K562 (cell line): Measurements from ENCODE around the gene AFDN. TPM values are rescaled to one million over a fixed set of nuclear protein-coding genes. Genes with fewer than 3 reads are reported as not detected.

ENCODE experiments used
- ATAC-seq: fragments of 200-7000 bp; cut with Tn5 transposase; 3 replicates; pipeline ENCODE4 v1.9.1; 2020; ENCODE audit warnings: moderate library complexity
- BruUV-seq: library from RNA; stranded (reverse); fragments of 400-500 nt; replicated peaks from 2 replicates; lab custom pipeline; 2021; lab: Mats Ljungman, UMichigan
- CTCF ChIA-PET: fragments of 300-600 bp; formaldehyde crosslinking; extraction: SDS; loops from one replicate; lab custom pipeline; 2021; ENCODE audit warnings: low intra/inter-chr PET ratio; lab: Yijun Ruan, JAX
- POLR2A ChIA-PET: fragments of 300-600, 350-650 bp; sonication (Branson Sonifier 250); formaldehyde crosslinking; extraction: SDS; loops from one replicate; lab custom pipeline; 2021; ENCODE audit warnings: antibody characterized with exemption, inconsistent platforms; lab: Yijun Ruan, JAX
- DNase-seq, 4 experiments: peaks; one replicate each; pipeline versions ENCODE4 v3.0.0 to v3.0.0-alpha.2; 2011 to 2018; ENCODE audit warnings: low spot score in 3 of 4, mixed read lengths in 3 of 4; ENCODE audit errors: extremely low read depth in 1 of 4
- FAIRE-seq: peaks from 2 replicates; lab custom pipeline; 2011; peaks lifted over from hg19 to GRCh38; lab: Jason Lieb, UNC
- H2AFZ ChIP-seq: 2 replicates; pipeline ENCODE4 v1.6.0; 2011; ENCODE audit warnings: low read depth, low read length, control low read depth, inconsistent platforms
- H3K27ac ChIP-seq: fragments of 200-600 bp; 3 replicates; pipeline ENCODE4 v1.8.0; 2011; ENCODE audit warnings: low read depth, mild to moderate bottlenecking, control low read depth, inconsistent platforms, low read length, moderate library complexity, mixed read lengths; ENCODE audit errors: extremely low read depth
- H3K27me3 ChIP-seq, 2 experiments: fragments of 300-600 bp in 1 of 2; 2 replicates in 1 of 2; 3 replicates in 1 of 2; pipeline versions ENCODE4 v1.6.0 to v1.8.0; 2011; ENCODE audit warnings: inconsistent platforms in 2 of 2, low read length in 2 of 2, mild to moderate bottlenecking in 1 of 2, mixed read lengths in 1 of 2, moderate library complexity in 1 of 2; ENCODE audit not compliant: control insufficient read depth in 2 of 2, insufficient read depth in 2 of 2
- H3K36me3 ChIP-seq: fragments of 300-600 bp; 3 replicates; pipeline ENCODE4 v1.8.0; 2011; ENCODE audit warnings: mild to moderate bottlenecking, low read length, inconsistent platforms; ENCODE audit not compliant: control insufficient read depth, insufficient read depth
- H3K4me1 ChIP-seq, 2 experiments: fragments of 200-600 bp in 1 of 2; replicated peaks in 1 of 2; 2 replicates in 1 of 2; 3 replicates in 1 of 2; pipeline versions ENCODE4 v1.5.1 to v1.8.0; 2011; ENCODE audit warnings: inconsistent platforms in 2 of 2, low read length in 2 of 2, mild to moderate bottlenecking in 1 of 2, mixed read lengths in 1 of 2, moderate library complexity in 1 of 2; ENCODE audit not compliant: control insufficient read depth in 2 of 2, insufficient read depth in 2 of 2
- H3K4me2 ChIP-seq: 2 replicates; pipeline ENCODE4 v1.6.1; 2011; ENCODE audit warnings: low read length, control low read depth, inconsistent platforms, mixed read lengths; ENCODE audit not compliant: insufficient read depth
- H3K4me3 ChIP-seq: fragments of 200-600 bp; sonication (generic), shearing (Covaris generic); 2 replicates; pipeline ENCODE4 v1.5.1; 2016; ENCODE audit warnings: control low read depth, inconsistent platforms
- H3K79me2 ChIP-seq: fragments of 200-600 bp; 3 replicates; pipeline ENCODE4 v1.8.0; 2011; ENCODE audit warnings: low read length, inconsistent platforms; ENCODE audit not compliant: control insufficient read depth, insufficient read depth
- H3K9ac ChIP-seq, 2 experiments: 2 replicates each; pipeline versions ENCODE4 v1.6.0 to v1.6.1; 2011; ENCODE audit warnings: low read depth in 2 of 2, low read length in 2 of 2, control low read depth in 1 of 2, inconsistent platforms in 1 of 2, mild to moderate bottlenecking in 1 of 2, mixed read lengths in 1 of 2; ENCODE audit not compliant: insufficient read depth in 1 of 2
- H3K9me1 ChIP-seq: one replicate; pipeline ENCODE4 v1.6.0; 2011; ENCODE audit warnings: inconsistent platforms, mild to moderate bottlenecking, low read length, moderate library complexity; ENCODE audit not compliant: control insufficient read depth, insufficient read depth
- H3K9me3 ChIP-seq: replicated peaks from 2 replicates; pipeline ENCODE4 v1.5.1; 2011; ENCODE audit warnings: low read depth, low read length, inconsistent platforms; ENCODE audit not compliant: control insufficient read depth, insufficient read depth
- H4K20me1 ChIP-seq: replicated peaks from 2 replicates; pipeline ENCODE4 v1.6.1; 2011; ENCODE audit warnings: low read length, inconsistent platforms, mixed read lengths; ENCODE audit not compliant: control insufficient read depth, insufficient read depth
- BDP1 ChIP-seq: IDR thresholded peaks from 3 replicates; pipeline ENCODE4 v1.6.1; 2011; ENCODE audit not compliant: insufficient read length, insufficient read depth
- BRF2 ChIP-seq: IDR thresholded peaks from 3 replicates; pipeline ENCODE4 v1.6.1; 2011; ENCODE audit warnings: borderline replicate concordance, mild to moderate bottlenecking; ENCODE audit not compliant: insufficient read length, insufficient read depth
- DPF2 ChIP-seq: fragments of 450-650 bp; IDR thresholded peaks from 2 replicates; pipeline ENCODE4 v1.6.1; 2016
- E4F1 ChIP-seq: fragments of 250-450 bp; sonication (Bioruptor Pico); IDR thresholded peaks from 2 replicates; pipeline ENCODE4 v1.5.0; 2021; ENCODE audit warnings: mild to moderate bottlenecking, borderline replicate concordance
- GMEB1 ChIP-seq: fragments of 250-450 bp; sonication (Bioruptor Pico); IDR thresholded peaks from 2 replicates; pipeline ENCODE4 v1.4.0; 2020; ENCODE audit warnings: mild to moderate bottlenecking
- KAT2B ChIP-seq: IDR thresholded peaks from one replicate; pipeline ENCODE4 v1.6.1; 2012; ENCODE audit warnings: low read depth, mild to moderate bottlenecking, control low read depth, inconsistent platforms, low read length, moderate library complexity
- KLF13 ChIP-seq: fragments of 450-650 bp; IDR thresholded peaks from 2 replicates; pipeline ENCODE4 v1.6.1; 2016; ENCODE audit warnings: missing genetic modification characterization, low read depth, mild to moderate bottlenecking, missing compliant biosample characterization, moderate library complexity, borderline replicate concordance
- PKNOX1 ChIP-seq: fragments of 450-650 bp; IDR thresholded peaks from 2 replicates; pipeline ENCODE4 v1.6.1; 2016
- TRIM28 ChIP-seq: fragments of 450-650 bp; IDR thresholded peaks from 2 replicates; pipeline ENCODE4 v1.6.1; 2017
- XRCC5 ChIP-seq: fragments of 200-400 bp; formaldehyde crosslinking; IDR thresholded peaks from 2 replicates; pipeline ENCODE4 v1.6.1; 2017; ENCODE audit warnings: low read depth, mild to moderate bottlenecking, low read length
- ZNF263 ChIP-seq: sonication (generic); formaldehyde crosslinking; IDR thresholded peaks from 2 replicates; pipeline ENCODE4 v1.8.0; 2022; ENCODE audit warnings: mild to moderate bottlenecking, missing genetic modification reagents, borderline replicate concordance
- WGBS: fragments of 100-300 bp; shearing (Covaris generic); methylation state at CpG from one replicate; pipeline ENCODE4 v1.1.6; 2016; ENCODE audit warnings: low coverage, mixed read lengths; ENCODE audit not compliant: insufficient coverage; ENCODE audit errors: missing lambda C conversion rate; 5-methylcytosine and 5-hydroxymethylcytosine counted together
- in situ Hi-C: fragments of 300-500 bp; cut with MboI; formaldehyde crosslinking; loops from 4 replicates; pipeline ENCODE4 v1.15.0; 2018; ENCODE audit warnings: inconsistent platforms, mixed read lengths
- intact Hi-C: fragments of 100-400 bp; cut with micrococcal nuclease; formaldehyde crosslinking; loops from 2 replicates; pipeline ENCODE4 v1.14.2; 2022
- polyA plus RNA-seq, 8 experiments: library from polyadenylated mRNA; depleted of rRNA in 4 of 8; stranded (reverse) in 5 of 8; unstranded in 3 of 8; fragments of >200 nt; fragmentation: Nextera tagmentation in 2 of 8; fragmentation: Illumina TruSeq in 1 of 8; extraction: Ambion mirVana in 2 of 8; extraction: Trizol in 1 of 8; gene quantifications; 2 replicates each; pipeline versions ENCODE4 v1.2.1 to v1.2.3, GENCODE V29; 2011 to 2014; ENCODE audit warnings: inconsistent platforms in 1 of 8, missing spikeins in 1 of 8
- total RNA-seq, 7 experiments: library from RNA; depleted of rRNA in 6 of 7; stranded (reverse); fragments of >200 nt in 6 of 7; fragmentation: Illumina TruSeq in 2 of 7; extraction: Trizol in 2 of 7; gene quantifications; 2 replicates each; pipeline versions ENCODE4 v1.2.1 to v1.2.3, GENCODE V29; 2011 to 2021; ENCODE audit warnings: low replicate concordance in 1 of 7
- TF ChIP-seq, protein P1 (sequence below): fragments of 250-450 bp; sonication (Bioruptor Pico); IDR thresholded peaks from 2 replicates; pipeline ENCODE4 v1.4.0; 2020
- TF ChIP-seq, protein P2 (sequence below): fragments of 450-650 bp; formaldehyde crosslinking; IDR thresholded peaks from 2 replicates; pipeline ENCODE4 v1.4.0; 2022; ENCODE audit warnings: missing genetic modification characterization

The AFDN gene
- total and polyA plus RNA-seq, 9 of the 15 experiments (the other 6 are each of a cell fraction or from before 2014, with no cell fraction given): 7.2 to 129 (median 105) TPM

DNA sequence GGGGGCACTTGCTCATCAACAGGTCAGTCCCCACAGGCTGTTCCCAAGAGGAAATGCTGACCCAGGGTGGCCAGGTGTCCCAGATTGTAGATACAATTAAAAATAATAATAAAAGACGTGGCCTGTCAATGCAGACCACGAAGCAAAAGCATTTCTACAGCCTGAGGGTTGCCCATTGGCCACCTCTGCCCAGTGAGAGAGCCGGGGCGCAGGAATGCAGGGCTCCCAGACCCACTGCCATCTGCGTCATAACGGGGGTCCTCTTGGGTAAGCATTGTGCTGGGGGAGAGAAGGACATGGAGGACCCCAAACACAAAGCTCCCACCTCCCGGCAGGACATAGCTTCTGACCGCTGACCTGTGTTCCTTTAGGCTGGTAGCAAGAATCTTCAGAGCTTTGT, 22.9 kb upstream of the AFDN start:
- H3K36me3 ChIP-seq: no peaks in the 10 kb centered on the region
- 21% methylated on average over 8 of the region's 8 CpGs for WGBS
- no peak overlapping the region for H3K9ac ChIP-seq
- H3K4me3 ChIP-seq: no peak overlapping the region
- in situ Hi-C loops: no loop called here
- no peak for FAIRE-seq
- H3K4me2 ChIP-seq: no peak overlapping the region
- no peaks in the 10 kb centered on the region for H4K20me1 ChIP-seq
- DNase-seq: no peak
- no peak overlapping the region for H2AFZ ChIP-seq
- H3K4me1 ChIP-seq: peaks cover 4 to 11% of the 10 kb centered on the region in 2 experiments; a peak in 3 of 5 replicates
- POLR2A ChIA-PET: interaction anchor here (0.6 kb wide), 1 partner anchor 193 kb away, joined by 4 read pairs; no protein-coding TSS in a partner anchor
- H3K79me2 ChIP-seq: no peaks in the 10 kb centered on the region
- CTCF ChIA-PET: no interaction called here
- no peaks in the 10 kb centered on the region for H3K9me3 ChIP-seq
- no TSS peak for BruUV-seq
- no peak for ATAC-seq
- intact Hi-C loops: no loop called here
- H3K27me3 ChIP-seq: peaks cover 28 to 49% of the 10 kb centered on the region in 2 experiments
- no peak for TF ChIP-seq BDP1
- no peak for TF ChIP-seq TRIM28
- TF ChIP-seq E4F1 (CRISPR knock-in tag): no peak
- TF ChIP-seq PKNOX1: no peak
- TF ChIP-seq GMEB1 (CRISPR knock-in tag): no peak
- no peak for TF ChIP-seq KLF13 (tag)
- no peak for TF ChIP-seq BRF2
- TF ChIP-seq DPF2: no peak
- no peak for TF ChIP-seq XRCC5
- no peak for TF ChIP-seq KAT2B
- no peak for TF ChIP-seq ZNF263 (CRISPR knock-in tag)
- TF ChIP-seq, protein P1, sequence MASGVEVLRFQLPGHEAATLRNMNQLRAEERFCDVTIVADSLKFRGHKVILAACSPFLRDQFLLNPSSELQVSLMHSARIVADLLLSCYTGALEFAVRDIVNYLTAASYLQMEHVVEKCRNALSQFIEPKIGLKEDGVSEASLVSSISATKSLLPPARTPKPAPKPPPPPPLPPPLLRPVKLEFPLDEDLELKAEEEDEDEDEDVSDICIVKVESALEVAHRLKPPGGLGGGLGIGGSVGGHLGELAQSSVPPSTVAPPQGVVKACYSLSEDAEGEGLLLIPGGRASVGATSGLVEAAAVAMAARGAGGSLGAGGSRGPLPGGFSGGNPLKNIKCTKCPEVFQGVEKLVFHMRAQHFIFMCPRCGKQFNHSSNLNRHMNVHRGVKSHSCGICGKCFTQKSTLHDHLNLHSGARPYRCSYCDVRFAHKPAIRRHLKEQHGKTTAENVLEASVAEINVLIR (CRISPR knock-in tag): no peak
- TF ChIP-seq, protein P2, sequence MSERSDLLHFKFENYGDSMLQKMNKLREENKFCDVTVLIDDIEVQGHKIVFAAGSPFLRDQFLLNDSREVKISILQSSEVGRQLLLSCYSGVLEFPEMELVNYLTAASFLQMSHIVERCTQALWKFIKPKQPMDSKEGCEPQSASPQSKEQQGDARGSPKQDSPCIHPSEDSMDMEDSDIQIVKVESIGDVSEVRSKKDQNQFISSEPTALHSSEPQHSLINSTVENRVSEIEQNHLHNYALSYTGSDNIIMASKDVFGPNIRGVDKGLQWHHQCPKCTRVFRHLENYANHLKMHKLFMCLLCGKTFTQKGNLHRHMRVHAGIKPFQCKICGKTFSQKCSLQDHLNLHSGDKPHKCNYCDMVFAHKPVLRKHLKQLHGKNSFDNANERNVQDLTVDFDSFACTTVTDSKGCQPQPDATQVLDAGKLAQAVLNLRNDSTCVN (CRISPR knock-in tag): no peak
- H3K27ac ChIP-seq: no peak overlapping the region
- no peaks in the 10 kb centered on the region for H3K9me1 ChIP-seq
